ENCODE measurements around the gene AMZ2. TPM values are rescaled to one million over a fixed set of nuclear protein-coding genes. Genes with fewer than 3 reads are reported as not detected.

Gene AMZ2, protein sequence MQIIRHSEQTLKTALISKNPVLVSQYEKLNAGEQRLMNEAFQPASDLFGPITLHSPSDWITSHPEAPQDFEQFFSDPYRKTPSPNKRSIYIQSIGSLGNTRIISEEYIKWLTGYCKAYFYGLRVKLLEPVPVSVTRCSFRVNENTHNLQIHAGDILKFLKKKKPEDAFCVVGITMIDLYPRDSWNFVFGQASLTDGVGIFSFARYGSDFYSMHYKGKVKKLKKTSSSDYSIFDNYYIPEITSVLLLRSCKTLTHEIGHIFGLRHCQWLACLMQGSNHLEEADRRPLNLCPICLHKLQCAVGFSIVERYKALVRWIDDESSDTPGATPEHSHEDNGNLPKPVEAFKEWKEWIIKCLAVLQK
- total RNA-seq (100 to 1,000 TPM in 2 of 4 donors, 10 to 100 TPM in 2; 71.6 to 121 (median 91.8) TPM), polyA plus RNA-seq (100 to 1,000 TPM in 1 of 3 donors, 10 to 100 TPM in 2; 31.1 to 105 (median 53.6) TPM)
- long read RNA-seq, donor 1, transcript AMZ2-202 (7 exons, 2,402 nt) = major isoform, 73 of 98 reads
- long read RNA-seq, donor 1, transcript AMZ2-203 (8 exons, 1,378 nt) = minor isoform, 7 of 98 reads
- long read RNA-seq, donor 1, partial matches to known transcripts = 2 of 98 reads
- long read RNA-seq, donor 1, other reads (novel, unspliced or antisense) = 14 of 98 reads
- long read RNA-seq, donor 2, transcript AMZ2-202 (7 exons, 2,402 nt) = major isoform, 70 of 144 reads
- long read RNA-seq, donor 2, transcript AMZ2-203 (8 exons, 1,378 nt) = minor isoform, 28 of 144 reads
- long read RNA-seq, donor 2, transcript AMZ2-210 (8 exons, 1,339 nt) = minor isoform, 5 of 144 reads
- long read RNA-seq, donor 2, partial matches to known transcripts = 2 of 144 reads
- long read RNA-seq, donor 2, other reads (novel, unspliced or antisense) = 39 of 144 reads

DNA sequence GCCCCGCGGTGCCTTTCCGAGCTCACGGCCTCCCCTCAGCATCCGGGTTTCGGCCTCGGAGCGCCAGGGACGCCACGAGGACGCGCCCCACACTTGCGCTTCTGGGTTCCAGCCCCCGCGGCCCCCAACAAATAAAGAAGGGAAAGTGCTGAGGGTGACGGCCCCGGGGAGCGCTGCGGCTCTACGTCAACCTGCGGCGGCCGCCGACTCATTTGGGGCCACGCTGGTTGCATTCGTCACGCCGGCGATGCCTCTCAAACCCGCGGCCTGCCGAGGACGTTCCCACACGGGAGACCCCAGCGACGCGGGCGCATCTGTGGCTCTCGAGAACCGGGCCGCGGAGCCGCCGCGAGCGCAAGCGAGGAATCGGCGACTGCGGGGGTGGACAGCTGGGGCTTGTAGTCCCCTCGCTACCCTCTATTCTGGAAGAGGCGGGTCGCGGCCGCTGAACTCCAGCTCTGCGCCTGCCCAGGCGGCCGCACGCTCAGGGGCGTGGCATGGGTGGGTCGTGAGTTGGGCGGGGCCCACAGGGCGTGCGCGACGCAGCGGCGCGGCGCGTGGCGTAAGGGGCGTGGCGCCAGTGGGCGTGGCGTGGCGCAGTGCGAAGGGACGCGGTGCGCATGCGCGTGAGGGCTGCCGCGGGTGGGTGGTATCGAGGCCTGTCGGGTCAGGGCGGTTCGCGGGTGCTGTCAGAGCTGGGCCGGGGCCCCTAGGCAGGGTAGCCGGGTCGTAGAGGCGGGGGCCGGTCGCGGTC, at the start of gene AMZ2:
Gene AMZ2, plus strand, starts transcription at position 599 of the 754 bp plus-strand sequence. CDS start 2,145 bp downstream, outside the sequence.
- DNase-seq (peak; percentile 94 to 98), ATAC-seq (peak; percentile 97 to 99 (median 98))
- no peak for TF ChIP-seq CTCF (IDR thresholded peaks at IDR 0.05)
- H3K9me3 ChIP-seq = no peaks in the 10 kb centered on the region
- no peaks in the 10 kb centered on the region for H3K27me3 ChIP-seq (ENCODE audit: insufficient read depth in 3 of 3, low read length in 2 of 3)
- WGBS, 3 donors = 0 to 1% (median 0%) methylated on average over 73 to 97 of the region's 97 CpGs
- intact Hi-C loops (cut with DNase I) = loop anchor here in 1 of 2 donors (5.0 kb wide), 1 partner anchor 40 kb away; no protein-coding TSS in a partner anchor
- peak within 1 kb of the TSS; percentile 85 for H3K4me3 ChIP-seq
- H3K36me3 ChIP-seq (ENCODE audit: insufficient read depth in 1 of 2, low read depth in 1 of 2) = peaks cover 0 to 26% of the 10 kb centered on the region in 2 donors
- H3K27ac ChIP-seq = peak within 1 kb of the TSS; percentile 94
- H3K4me1 ChIP-seq = peaks cover 15% of the 10 kb centered on the region

GRCh38 chr17:68198931-68199836, 48.7 kb upstream of the AMZ2 start:
- H3K4me1 ChIP-seq = peaks cover 29% of the 10 kb centered on the region
- ATAC-seq (peak in 1 of 4 donors; percentile 11), DNase-seq (peak in 1 of 2 donors; percentile 21)
- H3K9me3 ChIP-seq = no peaks in the 10 kb centered on the region
- peak overlapping the region; percentile 49 for H3K4me3 ChIP-seq
- no peak overlapping the region for H3K27ac ChIP-seq
- TF ChIP-seq CTCF (IDR thresholded peaks at IDR 0.05) = no peak
- H3K27me3 ChIP-seq (ENCODE audit: insufficient read depth in 3 of 3, low read length in 2 of 3) = peaks cover 0 to 54% (median 38%) of the 10 kb centered on the region in 3 donors
- intact Hi-C loops (cut with DNase I) = no loop called here
- 0 to 2% (median 1%) methylated on average over 70 to 101 of the region's 101 CpGs for WGBS, 3 donors
- no peaks in the 10 kb centered on the region for H3K36me3 ChIP-seq (ENCODE audit: insufficient read depth in 1 of 2, low read depth in 1 of 2)

DNA sequence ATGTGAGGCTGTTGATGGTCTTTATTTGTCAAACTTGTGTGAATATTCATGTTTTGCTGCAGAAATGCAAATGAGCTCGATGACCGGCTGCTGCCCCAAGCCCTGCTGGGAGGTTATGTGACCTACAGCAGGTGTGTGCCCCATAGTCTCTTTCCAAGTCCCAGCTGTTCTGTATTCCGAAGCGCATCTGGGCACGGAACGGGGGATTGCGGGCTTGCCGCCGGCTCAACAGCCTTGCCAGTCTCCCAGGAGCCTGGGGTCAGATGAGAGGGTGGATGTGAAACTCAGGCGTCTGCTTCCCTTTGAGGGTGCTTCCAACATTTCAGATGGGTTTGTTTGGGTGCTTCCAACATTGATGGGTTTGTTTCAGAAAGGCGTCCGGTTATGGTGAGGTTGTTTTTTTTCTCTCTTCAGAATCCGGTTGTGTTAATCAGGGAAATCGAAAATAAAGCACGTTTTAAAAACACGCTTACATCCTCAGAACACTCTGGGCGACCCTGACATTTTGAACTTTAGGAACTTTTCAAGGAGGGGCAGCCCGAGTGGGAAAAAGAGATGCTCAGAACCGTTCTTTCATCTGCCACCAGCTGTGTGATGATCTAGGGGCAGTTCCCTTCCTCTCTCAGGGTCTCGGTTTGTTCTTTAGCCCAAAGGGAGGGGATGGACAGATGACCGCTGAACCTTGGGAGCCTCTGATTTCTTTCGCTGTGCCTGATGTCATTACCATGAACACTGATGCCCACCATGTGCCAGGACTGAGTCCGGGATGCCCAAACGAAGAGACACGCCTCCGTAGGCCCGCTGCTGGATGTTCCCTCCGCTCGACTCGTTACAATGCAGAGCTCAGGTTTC, 47.8 kb upstream of the AMZ2 start:
- no peak for TF ChIP-seq CTCF (IDR thresholded peaks at IDR 0.05)
- 2 to 4% (median 3%) methylated on average over 30 of the region's 30 CpGs for WGBS, 3 donors
- H3K4me3 ChIP-seq = peak overlapping the region; percentile 63
- no peak for ATAC-seq
- H3K27ac ChIP-seq = no peak overlapping the region
- no peaks in the 10 kb centered on the region for H3K36me3 ChIP-seq (ENCODE audit: insufficient read depth in 1 of 2, low read depth in 1 of 2)
- H3K4me1 ChIP-seq = peaks cover 33% of the 10 kb centered on the region
- H3K27me3 ChIP-seq (ENCODE audit: insufficient read depth in 3 of 3, low read length in 2 of 3) = peaks cover 0 to 51% (median 38%) of the 10 kb centered on the region in 3 donors
- H3K9me3 ChIP-seq = no peaks in the 10 kb centered on the region
- no peak for DNase-seq
- intact Hi-C loops (cut with DNase I) = loop anchor here in 1 of 2 donors (1.0 kb wide), 1 partner anchor 29 kb away; no protein-coding TSS in a partner anchor
